Adipocyte (in vitro differentiated cells): ENCODE measurements around the gene ERG.

ENCODE experiments used
- DNase-seq: peaks from one replicate; pipeline ENCODE4 v3.0.0-alpha.2; 2015; ENCODE audit warnings: low read depth
- H3K27me3 ChIP-seq: replicated peaks from 2 replicates; pipeline ENCODE4 v1.7.0; 2013; ENCODE audit warnings: mild to moderate bottlenecking, low read length, moderate library complexity; ENCODE audit not compliant: control insufficient read depth, insufficient read depth
- H3K36me3 ChIP-seq: 2 replicates; pipeline ENCODE4 v1.7.0; 2013; ENCODE audit warnings: low read length, mild to moderate bottlenecking, moderate library complexity; ENCODE audit not compliant: control insufficient read depth, insufficient read depth, severe bottlenecking
- H3K4me1 ChIP-seq: 2 replicates; pipeline ENCODE4 v1.7.0; 2013; ENCODE audit warnings: mild to moderate bottlenecking, low read length, moderate library complexity; ENCODE audit not compliant: control insufficient read depth, insufficient read depth
- H3K4me3 ChIP-seq: 2 replicates; pipeline ENCODE4 v1.7.0; 2013; ENCODE audit warnings: mild to moderate bottlenecking, low read length, moderate library complexity
- H3K9ac ChIP-seq: 2 replicates; pipeline ENCODE4 v1.7.0; 2013; ENCODE audit warnings: mild to moderate bottlenecking, low read length, moderate library complexity
- H3K9me3 ChIP-seq: 2 replicates; pipeline ENCODE4 v1.7.0; 2013; ENCODE audit warnings: mild to moderate bottlenecking, low read length, moderate library complexity; ENCODE audit not compliant: control insufficient read depth

The ERG gene

DNA sequence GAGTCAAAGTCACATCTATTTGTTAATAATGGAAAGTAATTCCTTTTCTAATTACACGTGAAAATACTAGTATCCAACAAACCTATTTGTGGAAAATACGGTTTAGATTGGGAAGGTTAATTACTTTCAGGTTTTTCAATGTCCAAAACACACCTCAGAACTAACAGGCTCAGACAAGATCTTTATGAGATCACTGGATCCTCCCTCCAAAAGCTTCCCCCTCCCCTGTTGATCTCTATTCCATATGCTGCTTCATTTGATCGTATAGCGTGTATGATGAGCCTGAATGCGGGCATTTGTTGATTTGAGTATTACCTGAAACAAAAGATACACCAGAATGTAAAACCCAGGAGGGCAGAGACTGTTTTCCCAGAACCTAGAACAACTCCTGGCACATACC is 26.5 kb downstream of the ERG start:
- peaks cover 8% of the 10 kb centered on the region for H3K4me1 ChIP-seq
- H3K27me3 ChIP-seq = no peaks in the 10 kb centered on the region
- H3K9ac ChIP-seq = no peak overlapping the region
- DNase-seq = no peak
- H3K36me3 ChIP-seq = no peaks in the 10 kb centered on the region
- H3K9me3 ChIP-seq = no peaks in the 10 kb centered on the region
- H3K4me3 ChIP-seq = no peak overlapping the region

DNA sequence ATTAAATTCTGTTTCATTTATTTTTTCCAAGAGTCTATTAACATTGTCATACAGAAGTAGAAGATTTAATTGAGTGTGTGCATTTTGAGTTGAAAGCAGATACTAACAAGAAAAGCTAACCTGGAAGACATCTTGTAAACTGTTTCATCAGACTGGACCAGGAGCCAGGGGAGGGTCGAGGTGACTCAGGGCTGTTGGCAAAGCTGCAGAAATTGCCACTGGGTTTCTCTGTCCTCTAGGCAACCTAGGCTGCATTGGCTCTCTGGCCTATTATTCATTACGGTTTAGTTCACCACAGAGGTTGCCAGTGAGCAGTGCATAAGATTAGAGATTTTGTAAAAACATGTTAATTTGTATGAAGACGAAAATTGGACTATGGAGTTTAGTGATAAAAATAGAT is 27.5 kb downstream of the ERG start:
- Histone ChIP-seq H3K4me3 (no peak overlapping the region), H3K36me3 (no peaks in the 10 kb centered on the region), H3K9me3 (no peaks in the 10 kb centered on the region), H3K27me3 (no peaks in the 10 kb centered on the region), H3K9ac (no peak overlapping the region), H3K4me1 (peaks cover 8% of the 10 kb centered on the region)
- DNase-seq = no peak

DNA sequence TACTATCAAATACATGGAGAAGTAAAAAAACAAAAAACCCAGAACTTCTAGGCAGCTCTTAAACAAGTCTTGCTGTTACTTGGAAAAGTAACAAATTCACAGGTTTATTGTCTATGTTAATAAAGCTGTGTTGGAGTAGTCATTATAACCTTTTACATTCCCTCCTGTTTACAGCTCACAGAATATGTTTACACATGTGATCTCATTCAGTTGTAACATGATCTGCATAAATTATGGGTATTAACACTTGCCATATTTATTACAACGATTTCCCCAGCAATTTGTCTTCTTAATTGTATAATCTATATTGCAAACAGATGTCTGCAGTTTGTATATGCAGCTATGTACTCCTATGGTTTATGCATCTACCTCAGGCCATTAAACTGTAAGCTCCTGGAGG is 28.6 kb downstream of the ERG start:
- H3K9me3 ChIP-seq = no peaks in the 10 kb centered on the region
- no peaks in the 10 kb centered on the region for H3K36me3 ChIP-seq
- no peak overlapping the region for H3K9ac ChIP-seq
- H3K27me3 ChIP-seq = no peaks in the 10 kb centered on the region
- DNase-seq = no peak
- no peak overlapping the region for H3K4me3 ChIP-seq
- H3K4me1 ChIP-seq = peaks cover 8% of the 10 kb centered on the region

DNA sequence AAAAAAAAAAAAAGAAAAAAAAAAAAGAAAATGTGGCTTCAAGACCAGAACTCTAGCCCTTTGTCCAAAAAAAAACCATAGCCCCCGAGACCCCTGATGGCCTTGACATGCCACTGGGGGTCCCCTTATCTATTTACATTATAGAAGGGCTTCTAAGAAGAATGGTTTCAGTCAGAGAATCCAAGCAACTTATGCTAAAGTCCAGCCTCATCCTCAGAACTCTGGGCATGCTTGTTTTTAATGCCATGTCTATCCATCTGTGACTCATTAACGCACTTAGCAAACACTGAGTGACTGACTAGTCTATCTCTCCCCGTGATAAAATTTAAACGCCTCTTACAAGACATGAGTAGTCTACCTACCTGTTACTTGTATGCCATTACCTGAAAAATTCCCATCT is 29.3 kb downstream of the ERG start:
- H3K4me1 ChIP-seq = peaks cover 8% of the 10 kb centered on the region
- H3K27me3 ChIP-seq = no peaks in the 10 kb centered on the region
- H3K36me3 ChIP-seq = no peaks in the 10 kb centered on the region
- no peak for DNase-seq
- no peaks in the 10 kb centered on the region for H3K9me3 ChIP-seq
- no peak overlapping the region for H3K9ac ChIP-seq
- no peak overlapping the region for H3K4me3 ChIP-seq

DNA sequence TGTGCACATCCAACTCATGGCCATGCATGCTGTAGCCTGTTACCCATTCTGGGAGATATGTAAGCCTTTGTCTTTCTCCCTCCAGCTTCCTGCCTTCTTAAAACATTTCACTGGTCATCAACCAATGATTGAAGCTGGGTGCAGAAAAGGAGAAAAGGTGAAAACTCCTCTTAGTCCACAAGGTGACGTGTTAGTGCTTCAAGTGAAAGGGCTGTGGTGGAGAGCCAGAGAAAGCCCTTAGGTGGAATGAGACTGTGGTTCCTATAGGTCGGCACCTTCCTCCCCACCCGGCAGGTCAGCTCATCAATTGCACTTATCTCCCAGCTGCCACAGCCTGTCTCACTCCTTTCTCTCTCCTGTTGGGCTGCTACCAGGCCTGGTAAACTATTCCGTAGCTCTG is 30.4 kb downstream of the ERG start:
- no peak for DNase-seq
- Histone ChIP-seq H3K9me3 (no peaks in the 10 kb centered on the region), H3K27me3 (no peaks in the 10 kb centered on the region), H3K36me3 (no peaks in the 10 kb centered on the region), H3K4me3 (no peak overlapping the region), H3K4me1 (peaks cover 8% of the 10 kb centered on the region), H3K9ac (no peak overlapping the region)

DNA sequence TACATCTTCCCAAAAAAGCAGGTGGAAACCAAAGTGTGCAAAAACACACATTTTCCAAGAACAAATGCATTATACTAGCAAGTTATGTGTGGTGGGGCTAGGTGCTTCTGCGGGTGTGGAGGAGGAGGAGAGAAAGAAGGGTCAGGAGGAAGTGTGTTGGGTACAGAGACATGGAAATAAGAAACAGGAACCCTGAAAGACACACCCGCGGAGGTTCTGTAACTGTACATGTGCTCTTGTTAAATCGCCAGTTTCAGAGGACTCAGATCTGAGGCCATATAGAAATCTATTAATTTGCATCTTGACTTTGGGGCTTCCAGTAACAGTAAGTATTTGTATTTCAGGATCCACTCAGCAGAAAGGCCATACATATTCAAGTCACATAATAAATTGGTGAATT is 30.9 kb downstream of the ERG start:
- DNase-seq = no peak
- H3K9me3 ChIP-seq = no peaks in the 10 kb centered on the region
- no peak overlapping the region for H3K9ac ChIP-seq

DNA sequence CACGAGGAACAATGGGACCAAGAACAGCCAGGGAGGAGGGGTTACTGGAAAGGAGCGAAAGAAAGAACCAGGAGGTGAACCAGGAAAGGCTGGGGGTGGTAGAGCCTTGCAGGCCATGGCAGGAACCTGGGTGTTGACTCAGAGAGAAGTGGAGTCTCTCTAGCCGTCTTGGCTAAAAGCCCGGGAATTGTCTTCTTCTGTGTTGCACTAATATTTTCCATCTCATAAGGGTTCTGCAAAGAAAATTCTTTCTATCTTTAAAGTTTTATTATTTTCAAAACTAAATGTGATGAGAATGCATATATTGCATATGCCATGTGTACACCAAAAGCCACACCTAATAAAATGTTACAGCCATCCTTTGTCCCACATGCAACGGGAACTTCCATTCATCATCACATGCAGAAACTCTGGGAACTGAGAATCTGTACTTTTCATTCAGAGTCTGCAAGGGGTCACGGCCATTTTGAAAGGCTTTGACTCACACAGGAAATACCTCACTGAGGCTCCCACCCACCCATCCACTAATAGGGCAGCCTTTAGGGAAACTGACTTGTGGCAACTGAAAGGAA is 38.0 kb downstream of the ERG start:
- Histone ChIP-seq H3K27me3 (no peaks in the 10 kb centered on the region), H3K4me1 (peaks cover 26% of the 10 kb centered on the region), H3K9me3 (no peaks in the 10 kb centered on the region), H3K36me3 (no peaks in the 10 kb centered on the region), H3K4me3 (no peak overlapping the region), H3K9ac (no peak overlapping the region)
- peak; percentile 71 for DNase-seq

More for the DNA sequence above, 30.9 kb downstream of the ERG start:
- Histone ChIP-seq H3K27me3 (no peaks in the 10 kb centered on the region), H3K4me3 (no peak overlapping the region), H3K36me3 (no peaks in the 10 kb centered on the region), H3K4me1 (peaks cover 8% of the 10 kb centered on the region)

DNA sequence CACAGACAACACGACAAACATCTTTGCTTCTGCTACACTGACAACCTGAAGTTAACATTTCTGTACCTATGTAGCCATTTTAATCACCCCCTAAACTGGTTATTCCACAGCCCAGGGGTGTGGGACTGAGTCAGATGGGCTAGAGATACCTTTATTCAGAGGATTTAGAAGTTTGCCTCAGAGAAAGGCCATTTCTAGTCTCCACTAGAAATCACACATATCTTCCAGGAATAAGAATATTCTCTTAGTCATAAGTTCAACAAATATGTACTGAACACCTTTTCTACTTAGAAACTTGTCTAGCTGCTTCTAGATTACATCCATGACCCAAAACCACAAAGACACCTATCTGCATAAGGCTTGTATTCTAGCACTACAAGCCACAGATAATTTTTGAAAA is 38.8 kb downstream of the ERG start:
- Histone ChIP-seq H3K4me1 (peaks cover 30% of the 10 kb centered on the region), H3K9ac (no peak overlapping the region), H3K9me3 (no peaks in the 10 kb centered on the region), H3K27me3 (no peaks in the 10 kb centered on the region), H3K36me3 (no peaks in the 10 kb centered on the region), H3K4me3 (no peak overlapping the region)
- DNase-seq = no peak

DNA sequence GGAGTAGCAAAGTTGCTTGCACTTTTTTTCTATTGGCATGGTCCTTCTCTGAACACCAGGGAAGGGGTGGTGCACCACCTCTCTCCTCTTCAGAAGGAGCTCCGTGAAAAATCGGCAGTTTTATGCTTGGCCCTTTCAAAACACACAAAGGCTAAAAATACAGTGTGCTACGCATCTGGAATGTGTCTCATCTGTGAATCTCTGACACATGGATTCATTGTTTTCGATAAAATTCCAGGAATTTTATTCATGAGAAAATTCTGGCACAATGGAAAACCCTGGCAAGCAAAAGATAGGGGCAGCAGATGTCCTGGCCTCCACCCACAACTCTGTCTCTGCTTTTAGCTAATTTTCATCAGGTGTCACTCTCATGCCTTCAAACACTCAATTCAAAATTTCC is 42.9 kb downstream of the ERG start:
- H3K9ac ChIP-seq = no peak overlapping the region
- H3K4me3 ChIP-seq = no peak overlapping the region
- no peaks in the 10 kb centered on the region for H3K27me3 ChIP-seq
- peaks cover 25% of the 10 kb centered on the region for H3K4me1 ChIP-seq
- H3K36me3 ChIP-seq = no peaks in the 10 kb centered on the region
- H3K9me3 ChIP-seq = no peaks in the 10 kb centered on the region
- no peak for DNase-seq

DNA sequence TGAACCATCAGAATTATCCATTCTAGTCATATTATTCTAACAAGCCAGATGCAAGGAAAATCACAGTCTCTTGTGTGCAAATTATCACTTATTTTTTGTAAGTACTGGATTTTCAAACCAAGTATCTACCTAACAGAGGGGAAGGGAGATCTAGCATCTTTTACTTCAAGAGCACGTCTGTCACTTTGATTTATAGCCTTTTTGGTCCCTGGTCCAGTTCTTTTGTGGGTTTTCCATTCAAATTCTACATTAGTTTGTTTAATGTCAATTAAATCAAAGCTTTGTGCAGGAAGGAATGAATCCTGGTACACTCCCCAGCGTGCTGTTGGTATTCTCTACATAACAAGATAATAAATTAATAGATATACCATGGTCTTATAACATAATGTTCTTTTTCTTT is 43.6 kb downstream of the ERG start:
- Histone ChIP-seq H3K9ac (no peak overlapping the region), H3K4me3 (no peak overlapping the region), H3K4me1 (peaks cover 20% of the 10 kb centered on the region), H3K36me3 (no peaks in the 10 kb centered on the region), H3K9me3 (no peaks in the 10 kb centered on the region), H3K27me3 (no peaks in the 10 kb centered on the region)
- no peak for DNase-seq

DNA sequence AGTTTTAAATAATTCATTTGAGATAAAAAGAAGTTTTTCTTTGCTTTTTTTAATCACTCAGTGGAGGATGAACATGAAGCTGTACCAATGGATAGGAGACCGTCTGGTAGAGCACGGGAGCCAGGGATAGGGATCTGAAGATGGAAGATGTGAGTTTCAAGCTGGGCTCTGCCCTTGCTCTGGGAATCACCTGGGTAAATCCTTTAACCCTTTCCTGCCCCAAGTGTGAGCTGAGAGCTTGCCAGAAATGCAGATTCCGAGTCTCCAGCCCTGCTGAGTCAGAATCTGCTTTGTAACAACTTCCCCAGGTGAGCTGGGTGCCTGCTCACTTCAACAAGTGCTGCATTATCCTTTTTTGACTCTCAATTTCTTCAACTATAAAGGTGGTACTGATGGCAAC is 44.1 kb downstream of the ERG start:
- Histone ChIP-seq H3K9me3 (no peaks in the 10 kb centered on the region), H3K36me3 (no peaks in the 10 kb centered on the region), H3K9ac (no peak overlapping the region), H3K27me3 (no peaks in the 10 kb centered on the region), H3K4me3 (no peak overlapping the region), H3K4me1 (peaks cover 20% of the 10 kb centered on the region)
- DNase-seq = no peak

DNA sequence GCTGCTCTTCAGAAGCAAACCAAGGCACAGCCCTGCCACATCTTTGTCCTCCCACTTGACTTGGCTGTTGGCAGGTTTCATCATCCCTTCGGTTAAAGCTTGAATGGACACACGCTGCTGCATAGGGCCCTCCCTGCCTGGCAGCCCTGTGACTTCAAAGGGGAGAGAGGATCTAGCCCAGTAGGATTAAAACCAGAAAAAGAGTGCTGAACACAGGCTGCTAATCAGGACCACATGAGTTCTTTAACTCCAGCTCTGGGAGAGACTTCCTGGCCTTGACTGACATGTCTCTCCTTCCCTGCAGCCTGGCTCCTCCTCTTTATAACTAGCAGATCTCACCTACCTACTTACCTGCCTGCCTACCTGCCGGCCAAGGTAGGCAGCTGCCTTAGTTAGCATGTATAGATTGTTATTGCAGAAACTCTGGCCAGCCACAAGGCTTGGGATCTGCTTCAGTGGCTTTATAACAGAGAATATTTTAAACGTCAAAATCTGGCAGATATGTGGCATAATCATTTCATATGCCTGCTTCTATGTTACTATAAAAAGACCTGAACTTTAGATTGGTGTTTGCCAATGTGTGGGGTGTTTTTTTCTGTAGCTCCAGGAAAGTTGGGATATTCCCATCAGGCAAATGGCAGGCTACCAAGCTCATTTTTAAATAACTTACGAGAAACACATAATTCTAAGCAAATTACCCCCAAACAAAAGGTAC is 49.4 kb downstream of the ERG start:
- DNase-seq = peak; percentile 66
- peaks cover 6% of the 10 kb centered on the region for H3K4me1 ChIP-seq
- H3K9me3 ChIP-seq = no peaks in the 10 kb centered on the region
- H3K4me3 ChIP-seq = no peak overlapping the region
- no peak overlapping the region for H3K9ac ChIP-seq
- no peaks in the 10 kb centered on the region for H3K36me3 ChIP-seq
- H3K27me3 ChIP-seq = no peaks in the 10 kb centered on the region
